HepG2 (cell line): ENCODE data around the gene AXIN1. TPM values are rescaled to one million over a fixed set of nuclear protein-coding genes. Genes with fewer than 3 reads are reported as not detected.

Source experiments
- ATAC-seq: fragments of 200-7000 bp; cut with Tn5 transposase; 3 replicates; pipeline ENCODE4 v1.9.1; 2020; ENCODE audit warnings: mild to moderate bottlenecking, moderate library complexity
- BruUV-seq: library from RNA; stranded (reverse); fragments of 400-500 nt; replicated peaks from 2 replicates; lab custom pipeline; 2021; lab: Mats Ljungman, UMichigan
- CTCF ChIA-PET: fragments of 300-600 bp; formaldehyde crosslinking; extraction: SDS; loops from one replicate; lab custom pipeline; 2021; ENCODE audit warnings: low total read pairs, inconsistent platforms, low intra/inter-chr PET ratio; lab: Yijun Ruan, JAX
- POLR2A ChIA-PET: fragments of 350-600 bp; sonication (Branson Sonifier 250); formaldehyde crosslinking; loops from one replicate; lab custom pipeline; 2020; ENCODE audit warnings: antibody characterized with exemption, inconsistent platforms; lab: Yijun Ruan, JAX
- DNase-seq: peaks from one replicate; pipeline ENCODE4 v3.0.0-alpha.2; 2015; ENCODE audit warnings: low spot score
- FAIRE-seq: peaks from 3 replicates; lab custom pipeline; 2011; peaks lifted over from hg19 to GRCh38; lab: Jason Lieb, UNC
- H2AFZ ChIP-seq: one replicate; pipeline ENCODE4 v1.6.1; 2011; ENCODE audit warnings: low read length, inconsistent platforms
- H3K27ac ChIP-seq: fragments of 300-600 bp; 3 replicates; pipeline ENCODE4 v1.8.0; 2011; ENCODE audit warnings: mixed run types, mild to moderate bottlenecking, mixed read lengths, low read length, inconsistent platforms; ENCODE audit not compliant: insufficient read depth; ENCODE audit errors: extremely low read length
- H3K27me3 ChIP-seq, 2 experiments: fragments of 200-600 bp in 1 of 2; 2 replicates in 1 of 2; 3 replicates in 1 of 2; pipeline versions ENCODE4 v1.6.0 to v1.8.0; 2011; ENCODE audit warnings: low read length in 2 of 2, mild to moderate bottlenecking in 2 of 2, moderate library complexity in 2 of 2, inconsistent platforms in 1 of 2; ENCODE audit not compliant: insufficient read depth in 2 of 2, control insufficient read depth in 1 of 2
- H3K36me3 ChIP-seq, 2 experiments: fragments of 200-600 bp in 1 of 2; replicated peaks in 1 of 2; 2 replicates in 1 of 2; 3 replicates in 1 of 2; pipeline versions ENCODE4 v1.5.1 to v1.8.0; 2011; ENCODE audit warnings: low read length in 2 of 2, inconsistent platforms in 1 of 2; ENCODE audit not compliant: insufficient read depth in 2 of 2, control insufficient read depth in 1 of 2
- H3K4me1 ChIP-seq: 2 replicates; pipeline ENCODE4 v1.5.1; 2012; ENCODE audit warnings: low read length, inconsistent platforms; ENCODE audit not compliant: insufficient read depth
- H3K4me2 ChIP-seq: 2 replicates; pipeline ENCODE4 v1.6.0; 2011; ENCODE audit warnings: low read depth, low read length, inconsistent platforms
- H3K4me3 ChIP-seq, 3 experiments: fragments of 200-600 bp in 1 of 3; sonication (generic), shearing (Covaris generic) in 1 of 3; replicated peaks in 1 of 3; 2 replicates each; pipeline ENCODE4 v1.5.1; 2011 to 2016; ENCODE audit warnings: low read length in 3 of 3, inconsistent platforms in 2 of 3, low read depth in 2 of 3, mild to moderate bottlenecking in 2 of 3, control low read depth in 1 of 3, mixed read lengths in 1 of 3; ENCODE audit not compliant: insufficient read depth in 1 of 3
- H3K79me2 ChIP-seq: one replicate; pipeline ENCODE4 v1.6.1; 2011; ENCODE audit warnings: low read length, inconsistent platforms; ENCODE audit not compliant: insufficient read depth
- H3K9ac ChIP-seq: 2 replicates; pipeline ENCODE4 v1.6.0; 2011; ENCODE audit warnings: mild to moderate bottlenecking, low read depth, low read length, inconsistent platforms; ENCODE audit not compliant: insufficient read depth
- H3K9me3 ChIP-seq: 2 replicates; pipeline ENCODE4 v1.5.1; 2012; ENCODE audit warnings: mild to moderate bottlenecking, low read length
- H4K20me1 ChIP-seq: 2 replicates; pipeline ENCODE4 v1.6.0; 2011; ENCODE audit warnings: inconsistent platforms, mild to moderate bottlenecking, low read length, moderate library complexity; ENCODE audit not compliant: insufficient read depth
- ATAD3A ChIP-seq: sonication (generic); formaldehyde crosslinking; IDR thresholded peaks from 2 replicates; pipeline ENCODE4 v1.4.0; 2020; ENCODE audit warnings: missing genetic modification reagents
- CHD4 ChIP-seq: fragments of 200-600 bp; sonication (generic); IDR thresholded peaks from 2 replicates; pipeline ENCODE4 v1.7.0; 2017; ENCODE audit warnings: mild to moderate bottlenecking, low read length, borderline replicate concordance
- CTCF ChIP-seq: sonication (generic); formaldehyde crosslinking; IDR thresholded peaks from 2 replicates; pipeline ENCODE4 v1.5.0; 2020; ENCODE audit warnings: mild to moderate bottlenecking, missing genetic modification reagents, moderate library complexity
- HNRNPL ChIP-seq: fragments of 200-400 bp; formaldehyde crosslinking; IDR thresholded peaks from 2 replicates; pipeline ENCODE4 v1.6.1; 2017; ENCODE audit warnings: mild to moderate bottlenecking, low read depth, low read length
- NCOR1 ChIP-seq: fragments of 200-600 bp; sonication (generic); IDR thresholded peaks from 2 replicates; pipeline ENCODE4 v1.7.0; 2017; ENCODE audit warnings: antibody characterized with exemption, low read length, borderline replicate concordance
- PREB ChIP-seq: sonication (generic); formaldehyde crosslinking; IDR thresholded peaks from 2 replicates; pipeline ENCODE4 v1.4.0; 2020; ENCODE audit warnings: missing genetic modification reagents
- RAD21 ChIP-seq: fragments of 450-650 bp; formaldehyde crosslinking; IDR thresholded peaks from 2 replicates; pipeline ENCODE4 v1.5.0; 2020; ENCODE audit warnings: mild to moderate bottlenecking
- SRF ChIP-seq: IDR thresholded peaks from 2 replicates; pipeline ENCODE4 v1.6.1; 2011; ENCODE audit warnings: mild to moderate bottlenecking, low read depth, low read length, moderate library complexity
- STAG1 ChIP-seq: sonication (generic); formaldehyde crosslinking; IDR thresholded peaks from 2 replicates; pipeline ENCODE4 v1.4.0; 2020; ENCODE audit warnings: missing genetic modification reagents
- TEAD3 ChIP-seq: optimal IDR thresholded peaks from 2 replicates; pipeline ENCODE3; 2016; ENCODE audit warnings: borderline replicate concordance
- ZBTB33 ChIP-seq: sonication (generic); formaldehyde crosslinking; IDR thresholded peaks from 2 replicates; pipeline ENCODE4 v1.4.0; 2020; ENCODE audit warnings: missing genetic modification reagents
- ZBTB38 ChIP-seq: sonication (generic); formaldehyde crosslinking; IDR thresholded peaks from 2 replicates; pipeline ENCODE4 v1.5.1; 2020; ENCODE audit warnings: mild to moderate bottlenecking, missing genetic modification reagents
- ZNF101 ChIP-seq: sonication (generic); formaldehyde crosslinking; IDR thresholded peaks from 2 replicates; pipeline ENCODE4 v1.4.0; 2020; ENCODE audit warnings: mild to moderate bottlenecking, low read depth, missing genetic modification reagents, borderline replicate concordance
- ZNF510 ChIP-seq: sonication (generic); formaldehyde crosslinking; IDR thresholded peaks from 2 replicates; pipeline ENCODE4 v1.4.0; 2020; ENCODE audit warnings: low read depth, mild to moderate bottlenecking, missing genetic modification reagents
- ZNF687 ChIP-seq: sonication (generic); formaldehyde crosslinking; IDR thresholded peaks from 2 replicates; pipeline ENCODE4 v1.5.1; 2020; ENCODE audit warnings: mild to moderate bottlenecking, missing genetic modification reagents, moderate library complexity
- WGBS: methylation state at CpG from one replicate; pipeline ENCODE4 v1.1.6; 2017; ENCODE audit warnings: low lambda C conversion rate; 5-methylcytosine and 5-hydroxymethylcytosine counted together
- in situ Hi-C: cut with HindIII; loops from 2 replicates; pipeline ENCODE4 v1.10.0; 2017; ENCODE audit warnings: low pct_unique_long_range_greater_than_20kb; ENCODE audit not compliant: extremely low pct_ligation_motif_present
- intact Hi-C: fragments of 100-400 bp; cut with micrococcal nuclease; formaldehyde crosslinking; loops from one replicate; pipeline ENCODE4 v1.10.0; 2022; ENCODE audit not compliant: unreplicated experiment
- polyA plus RNA-seq, 8 experiments: library from polyadenylated mRNA; depleted of rRNA in 3 of 8; stranded (reverse) in 7 of 8; unstranded in 1 of 8; fragments of >200 nt; fragmentation: Illumina TruSeq in 4 of 8; extraction: Trizol in 4 of 8; gene quantifications; 2 replicates each; pipeline versions ENCODE4 v1.2.1 to v1.2.3, GENCODE V29; 2011 to 2016; ENCODE audit warnings: low read depth in 4 of 8, missing spikeins in 1 of 8, mixed read lengths in 1 of 8; ENCODE audit not compliant: insufficient read depth in 1 of 8
- total RNA-seq, 5 experiments: library from RNA; depleted of rRNA; stranded (reverse); fragments of >200 nt; fragmentation: Illumina TruSeq; extraction: Trizol; gene quantifications; 2 replicates each; pipeline ENCODE4 v1.2.3, GENCODE V29; 2016; ENCODE audit warnings: low read depth in 1 of 5

The AXIN1 gene
- total and polyA plus RNA-seq, 2 of the 13 experiments (the other 11 are each of a cell fraction or from before 2014, with no cell fraction given): 24.0 to 26.0 TPM

GRCh38 chr16:320206-320605 is 32.3 kb downstream of the AXIN1 start (continued):
- TF ChIP-seq ZNF510 (CRISPR knock-in tag) (no peak), CHD4 (no peak), PREB (CRISPR knock-in tag) (no peak), ZNF101 (no peak), SRF (no peak)

DNA sequence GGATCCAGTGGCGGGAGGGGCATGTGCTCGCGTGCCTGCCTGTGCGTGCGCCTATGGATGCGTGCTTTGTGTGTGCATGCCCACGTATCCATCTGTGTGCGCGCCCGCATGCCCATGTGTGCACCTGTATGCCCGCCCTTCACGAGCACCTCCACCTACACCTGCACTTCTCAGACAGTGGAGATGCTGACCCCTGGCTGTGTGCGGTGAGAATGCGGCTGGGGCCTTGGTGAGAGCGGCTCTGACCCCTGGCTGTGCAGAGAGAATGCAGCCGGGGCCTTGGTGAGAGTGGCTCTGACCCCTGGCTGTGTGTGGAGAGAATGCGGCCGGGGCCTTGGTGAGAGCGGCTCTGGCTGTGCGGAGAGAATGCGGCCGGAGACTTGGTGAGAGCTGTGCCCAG is 33.9 kb downstream of the AXIN1 start:
- Histone ChIP-seq H3K9me3 (no peaks in the 10 kb centered on the region), H4K20me1 (peaks cover 45% of the 10 kb centered on the region; the same call in 1 of the 2 replicates), H3K4me1 (no peaks in the 10 kb centered on the region), H3K79me2 (peaks cover 69% of the 10 kb centered on the region), H3K4me3 (no peak overlapping the region), H2AFZ (no peak overlapping the region), H3K27me3 (no peaks in the 10 kb centered on the region), H3K36me3 (peaks cover 23 to 56% of the 10 kb centered on the region in 2 experiments; a peak in 4 of 5 replicates), H3K9ac (no peak overlapping the region), H3K4me2 (no peak overlapping the region), H3K27ac (no peak overlapping the region)
- FAIRE-seq (no peak), DNase-seq (peak; percentile 32), ATAC-seq (peak; percentile 89)
- BruUV-seq: no TSS peak
- ChIA-PET POLR2A (no interaction called here), CTCF (no interaction called here)
- intact Hi-C loops (no loop called here), in situ Hi-C loops (no loop called here)
- WGBS: 98% methylated on average over 21 of the region's 22 CpGs
- TF ChIP-seq ATAD3A (no peak), CTCF (peak; percentile 57), ZBTB38 (CRISPR knock-in tag) (peak; percentile 66), NCOR1 (no peak), TEAD3 (CRISPR knock-in tag) (peak; percentile 9), ZBTB33 (CRISPR knock-in tag) (peak; percentile 61; the same call in 1 of the 2 replicates), STAG1 (CRISPR knock-in tag) (peak; percentile 24; the same call in 1 of the 2 replicates), RAD21 (CRISPR knock-in tag) (peak; percentile 21; the same call in 1 of the 2 replicates), ZNF687 (CRISPR knock-in tag) (peak; percentile 34; the same call in 1 of the 2 replicates), HNRNPL (0 out of 2 replicates have a peak, but pooled peaks have one; percentile 51)
